ENCODE measurements around the gene CCDC88C. TPM values are rescaled to one million over a fixed set of nuclear protein-coding genes. Genes with fewer than 3 reads are reported as not detected.
"Not testable (repeated sequence)": the region's sequence is repeated elsewhere in the genome, so short reads cannot be mapped to it uniquely, and the experiment has no call there.

CCDC88C gene
- total and polyA plus RNA-seq, 12 donors: 1.5 to 6.5 (median 3.4) TPM

DNA sequence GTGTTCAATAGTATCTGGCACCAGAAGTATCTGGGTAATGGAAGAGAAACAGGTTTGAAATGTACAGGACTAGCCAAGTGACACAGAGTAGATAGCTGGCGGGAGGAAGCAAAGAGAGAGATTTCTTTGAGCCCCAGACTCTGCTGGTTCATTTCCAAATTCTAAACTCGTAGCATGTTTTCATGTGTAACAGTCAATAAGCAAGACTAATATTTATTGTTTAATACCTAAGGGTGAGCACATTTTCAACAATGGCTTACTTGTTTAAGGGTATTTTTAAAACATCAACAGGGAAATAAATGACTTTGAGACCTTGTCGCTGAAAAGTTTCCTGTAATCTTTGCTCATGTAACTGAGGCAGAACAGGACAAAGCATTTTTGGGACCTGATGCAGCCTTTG, 11.8 kb upstream of the CCDC88C start:
- no peak for DNase-seq
- intact Hi-C loops (cut with DNase I): no loop called here
- Histone ChIP-seq H3K9me3 (replicated peaks in 1 of 3) (no peaks in the 10 kb centered on the region), H3K4me3 (no peak overlapping the region), H3K36me3 (replicated peaks in 1 of 2) (no peaks in the 10 kb centered on the region), H3K4me1 (replicated peaks in 1 of 2) (peaks cover 4 to 5% of the 10 kb centered on the region in 2 donors), H3K27me3 (no peaks in the 10 kb centered on the region), H3K27ac (no peak overlapping the region)
- TF ChIP-seq, protein P1, sequence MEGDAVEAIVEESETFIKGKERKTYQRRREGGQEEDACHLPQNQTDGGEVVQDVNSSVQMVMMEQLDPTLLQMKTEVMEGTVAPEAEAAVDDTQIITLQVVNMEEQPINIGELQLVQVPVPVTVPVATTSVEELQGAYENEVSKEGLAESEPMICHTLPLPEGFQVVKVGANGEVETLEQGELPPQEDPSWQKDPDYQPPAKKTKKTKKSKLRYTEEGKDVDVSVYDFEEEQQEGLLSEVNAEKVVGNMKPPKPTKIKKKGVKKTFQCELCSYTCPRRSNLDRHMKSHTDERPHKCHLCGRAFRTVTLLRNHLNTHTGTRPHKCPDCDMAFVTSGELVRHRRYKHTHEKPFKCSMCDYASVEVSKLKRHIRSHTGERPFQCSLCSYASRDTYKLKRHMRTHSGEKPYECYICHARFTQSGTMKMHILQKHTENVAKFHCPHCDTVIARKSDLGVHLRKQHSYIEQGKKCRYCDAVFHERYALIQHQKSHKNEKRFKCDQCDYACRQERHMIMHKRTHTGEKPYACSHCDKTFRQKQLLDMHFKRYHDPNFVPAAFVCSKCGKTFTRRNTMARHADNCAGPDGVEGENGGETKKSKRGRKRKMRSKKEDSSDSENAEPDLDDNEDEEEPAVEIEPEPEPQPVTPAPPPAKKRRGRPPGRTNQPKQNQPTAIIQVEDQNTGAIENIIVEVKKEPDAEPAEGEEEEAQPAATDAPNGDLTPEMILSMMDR (IDR thresholded peaks at IDR 0.05): no peak
- TF ChIP-seq POLR2A (IDR thresholded peaks at IDR 0.05): no peak
- 86 to 94% (median 91%) methylated on average over 3 of the region's 3 CpGs for WGBS, 4 donors

- 50 to 94% (median 84%) methylated on average over 1 of the region's 1 CpG for WGBS, 4 donors
- intact Hi-C loops (cut with DNase I); H3K27ac ChIP-seq; H3K27me3 ChIP-seq; H3K4me3 ChIP-seq; H3K4me1 ChIP-seq (replicated peaks in 1 of 2); H3K36me3 ChIP-seq (replicated peaks in 1 of 2); H3K9me3 ChIP-seq (replicated peaks in 1 of 3); DNase-seq: not testable (repeated sequence)
Observed at GRCh38 chr14:91428931-91429330, 11.3 kb upstream of the CCDC88C start.

- WGBS, 4 donors: 71 to 88% (median 82%) methylated on average over 9 of the region's 9 CpGs
- H3K9me3 ChIP-seq (replicated peaks in 1 of 3); intact Hi-C loops (cut with DNase I); H3K27me3 ChIP-seq; H3K36me3 ChIP-seq (replicated peaks in 1 of 2); H3K4me1 ChIP-seq (replicated peaks in 1 of 2); H3K4me3 ChIP-seq: not testable (repeated sequence)
- H3K27ac ChIP-seq: peak overlapping the region in 3 of 5 donors; percentile 16 to 83 (median 41)
- DNase-seq: peak in 1 of 7 donors; percentile 15
Observed at GRCh38 chr14:91425531-91425944, 7.9 kb upstream of the CCDC88C start.

DNA sequence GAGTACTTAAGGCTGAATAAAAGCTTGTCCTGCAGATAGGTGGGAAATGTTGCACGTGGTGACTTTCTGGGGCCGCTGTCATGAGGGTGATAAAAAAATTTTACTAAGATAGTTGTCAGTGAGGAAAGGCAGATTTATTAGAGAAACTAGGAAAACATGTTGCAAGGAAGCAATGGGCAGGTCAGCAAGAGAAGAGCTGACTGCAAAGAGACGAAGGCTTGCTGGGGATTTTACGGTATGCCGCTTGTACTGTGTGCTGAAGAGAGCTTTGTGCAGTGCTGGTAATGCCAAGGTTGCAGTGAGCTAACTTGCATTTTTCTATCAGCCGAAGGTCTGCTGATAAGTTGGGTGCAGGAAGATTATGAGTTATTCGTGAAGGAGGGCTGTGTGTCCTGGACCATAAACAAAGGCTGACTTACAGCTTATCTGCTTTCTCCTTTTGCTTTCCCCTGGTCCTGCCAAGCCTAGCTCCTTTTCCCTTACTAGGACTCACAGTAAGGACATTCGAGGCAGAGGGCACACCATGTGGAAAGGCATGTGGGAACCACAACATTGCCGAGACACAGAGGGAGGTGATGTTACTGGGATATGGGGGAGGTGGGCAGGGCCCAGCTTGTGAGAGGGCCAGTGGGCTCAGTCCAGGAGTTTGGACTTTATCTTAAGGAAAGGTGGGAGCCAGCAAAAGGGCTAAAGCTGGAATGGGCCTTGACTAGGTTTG, 7.4 kb upstream of the CCDC88C start:
- TF ChIP-seq POLR2A (IDR thresholded peaks at IDR 0.05): peak in 1 of 2 donors; percentile 26
- TF ChIP-seq, protein P1 (IDR thresholded peaks at IDR 0.05): no peak
- Histone ChIP-seq H3K27me3 (no peaks in the 10 kb centered on the region), H3K4me3 (no peak overlapping the region), H3K4me1 (replicated peaks in 1 of 2) (peaks cover 5% of the 10 kb centered on the region in 2 donors), H3K9me3 (replicated peaks in 1 of 3) (no peaks in the 10 kb centered on the region), H3K36me3 (replicated peaks in 1 of 2) (no peaks in the 10 kb centered on the region), H3K27ac (peak overlapping the region in 3 of 5 donors; percentile 10 to 83 (median 41))
- intact Hi-C loops (cut with DNase I): no loop called here
- DNase-seq: peak in 4 of 7 donors; percentile 29 to 68 (median 42)
- 45 to 58% (median 47%) methylated on average over 9 of the region's 9 CpGs for WGBS, 4 donors

GRCh38 chr14:91420686-91421085, 3.1 kb upstream of the CCDC88C start:
- 76 to 88% (median 82%) methylated on average over 2 of the region's 2 CpGs for WGBS, 4 donors
- no peak overlapping the region for H3K27ac ChIP-seq

More at GRCh38 chr14:91420686-91421085, 3.1 kb upstream of the CCDC88C start:
- no peak for TF ChIP-seq POLR2A (IDR thresholded peaks at IDR 0.05)
- TF ChIP-seq, protein P1 (IDR thresholded peaks at IDR 0.05): no peak
- Histone ChIP-seq H3K4me3 (no peak overlapping the region), H3K9me3 (replicated peaks in 1 of 3) (no peaks in the 10 kb centered on the region), H3K27me3 (no peaks in the 10 kb centered on the region), H3K4me1 (replicated peaks in 1 of 2) (peaks cover 13 to 23% of the 10 kb centered on the region in 2 donors), H3K36me3 (replicated peaks in 1 of 2) (no peaks in the 10 kb centered on the region)
- intact Hi-C loops (cut with DNase I): no loop called here
- peak in 1 of 7 donors; percentile 44 for DNase-seq
